HG03108 (cell line): ENCODE measurements around the gene KCTD21.
"Not testable (repeated sequence)": the region's sequence is repeated elsewhere in the genome, so short reads cannot be mapped to it uniquely, and the experiment has no call there.

Experiments used
- ATAC-seq: cut with Tn5 transposase; IDR thresholded peaks from one replicate; pipeline ENCODE4 v1.9.1; 2021; ENCODE audit warnings: moderate library complexity; ENCODE audit not compliant: unreplicated experiment

KCTD21 gene

GRCh38 chr11:78179459-78180071 is 8.9 kb downstream of the KCTD21 start:
- ATAC-seq: no peak

DNA sequence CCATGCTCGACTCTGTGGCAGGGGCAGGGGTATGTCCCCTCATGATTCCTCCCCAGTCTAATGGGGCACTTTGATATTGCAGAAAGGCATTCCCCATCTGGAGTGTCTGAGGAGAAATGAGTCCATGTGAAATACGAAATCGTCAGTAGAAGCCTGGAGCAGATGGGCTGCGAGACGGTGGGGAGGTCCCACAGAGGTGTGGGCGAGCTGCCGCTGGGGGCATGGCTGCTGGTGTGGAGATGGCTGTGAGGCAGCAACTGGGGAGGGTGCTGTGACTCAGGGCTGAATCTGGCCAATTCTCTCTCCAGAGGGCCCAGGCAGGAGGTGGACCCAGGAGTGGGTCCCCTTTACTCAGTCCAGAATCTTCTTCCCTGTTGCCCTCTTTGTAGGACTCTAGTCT is 11.2 kb downstream of the KCTD21 start:
- ATAC-seq: no peak

DNA sequence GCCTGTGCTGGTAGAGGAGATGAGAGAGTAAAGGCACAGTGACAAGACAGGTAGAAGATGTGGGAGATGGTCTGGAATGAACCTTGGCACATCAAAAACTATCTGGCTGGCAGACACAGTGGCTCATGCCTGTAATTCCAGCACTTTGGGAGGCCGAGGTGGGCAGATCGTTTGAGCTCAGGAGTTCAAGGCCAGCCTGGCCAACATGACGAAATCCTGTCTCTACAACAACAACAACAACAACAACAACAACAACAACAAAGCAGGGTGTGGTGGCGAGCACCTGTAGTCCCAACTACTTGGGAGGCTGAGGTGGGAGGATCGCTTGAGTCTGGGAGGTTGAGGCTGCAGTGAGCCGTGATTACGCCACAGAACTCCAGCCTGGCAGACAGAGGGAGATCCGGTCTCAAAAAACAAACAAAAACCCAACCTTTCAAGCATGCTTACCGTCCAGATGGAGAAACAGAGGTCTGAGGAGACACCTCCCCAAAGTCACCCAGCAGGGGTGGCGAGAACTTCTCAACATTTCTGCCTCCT is 11.8 kb downstream of the KCTD21 start:
- no peak for ATAC-seq

- ATAC-seq: not testable (repeated sequence)
These were observed 12.6 kb downstream of the KCTD21 start for GRCh38 chr11:78175862-78176261.

DNA sequence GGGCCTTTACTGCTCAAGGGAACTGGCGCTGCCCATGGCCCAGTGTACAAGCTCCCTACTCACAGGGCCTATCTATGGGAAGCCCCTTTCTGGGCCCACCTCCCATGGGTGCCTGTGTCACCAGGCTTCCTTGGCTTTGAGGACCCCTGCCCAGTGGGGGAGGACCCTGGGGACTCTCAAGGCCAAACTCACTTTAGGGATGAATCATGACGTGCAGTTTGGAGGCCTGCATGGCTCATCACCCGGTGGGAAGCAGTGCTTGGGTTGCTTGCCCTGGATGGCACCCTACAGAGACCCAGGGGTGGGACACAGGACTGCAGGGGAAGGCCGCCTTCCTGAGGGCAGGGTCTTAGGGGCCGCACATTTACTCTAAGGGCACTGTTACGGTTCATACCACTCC is 16.5 kb downstream of the KCTD21 start:
- ATAC-seq: no peak

GRCh38 chr11:78170874-78171549 is 17.4 kb downstream of the KCTD21 start:
- ATAC-seq: no peak

GRCh38 chr11:78170413-78170812 is 18.0 kb downstream of the KCTD21 start:
- ATAC-seq: no peak

GRCh38 chr11:78168539-78169477 is 19.6 kb downstream of the KCTD21 start:
- no peak for ATAC-seq

GRCh38 chr11:78166855-78167469 is 21.5 kb downstream of the KCTD21 start:
- no peak for ATAC-seq

GRCh38 chr11:78164471-78164870 is 24.0 kb downstream of the KCTD21 start:
- no peak for ATAC-seq

GRCh38 chr11:78163828-78164227 is 24.6 kb downstream of the KCTD21 start:
- ATAC-seq: no peak

DNA sequence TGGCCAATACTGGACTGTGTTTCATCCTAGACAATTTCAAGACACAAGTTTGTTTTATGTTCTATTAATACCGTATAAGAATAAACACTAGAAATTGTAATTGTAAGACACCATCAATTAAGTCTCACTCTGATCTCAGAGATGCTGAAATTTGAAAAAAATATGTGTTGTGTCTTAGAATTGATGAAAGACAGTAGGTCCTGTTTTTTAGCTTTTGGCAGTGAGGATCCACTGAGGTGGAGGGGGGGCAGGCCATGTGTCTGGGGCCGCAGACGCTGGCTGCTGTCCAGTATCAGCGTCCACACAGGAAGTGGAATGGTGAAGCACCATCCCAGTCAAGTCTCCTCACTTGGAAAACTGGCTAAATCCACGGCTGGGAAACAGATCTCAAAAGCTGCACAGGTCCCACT is 26.5 kb downstream of the KCTD21 start:
- no peak for ATAC-seq

GRCh38 chr11:78161346-78161745 is 27.1 kb downstream of the KCTD21 start:
- ATAC-seq: no peak

DNA sequence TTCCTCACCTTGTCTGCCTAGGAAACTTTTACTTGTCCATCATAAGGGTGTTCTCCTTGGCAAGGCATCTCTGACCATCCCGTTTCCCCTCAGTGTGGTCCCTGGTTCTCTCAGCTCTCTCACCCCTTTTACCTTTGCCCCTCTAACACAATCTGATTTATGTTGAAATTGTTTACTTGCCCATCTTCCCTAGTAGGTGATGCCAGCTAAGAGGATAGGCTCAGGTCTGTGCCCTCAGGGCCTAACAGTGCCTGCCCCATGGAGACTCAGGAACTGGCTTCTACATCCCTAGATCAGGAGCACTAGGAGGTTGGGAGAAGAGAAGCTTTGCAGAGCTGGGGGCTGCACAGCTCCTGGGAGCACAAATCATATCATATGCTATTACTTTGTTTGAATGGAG is 27.9 kb downstream of the KCTD21 start:
- no peak for ATAC-seq

GRCh38 chr11:78158987-78159652 is 29.3 kb downstream of the KCTD21 start:
- no peak for ATAC-seq

- no peak for ATAC-seq
These were observed 32.1 kb downstream of the KCTD21 start for GRCh38 chr11:78156127-78156844.

DNA sequence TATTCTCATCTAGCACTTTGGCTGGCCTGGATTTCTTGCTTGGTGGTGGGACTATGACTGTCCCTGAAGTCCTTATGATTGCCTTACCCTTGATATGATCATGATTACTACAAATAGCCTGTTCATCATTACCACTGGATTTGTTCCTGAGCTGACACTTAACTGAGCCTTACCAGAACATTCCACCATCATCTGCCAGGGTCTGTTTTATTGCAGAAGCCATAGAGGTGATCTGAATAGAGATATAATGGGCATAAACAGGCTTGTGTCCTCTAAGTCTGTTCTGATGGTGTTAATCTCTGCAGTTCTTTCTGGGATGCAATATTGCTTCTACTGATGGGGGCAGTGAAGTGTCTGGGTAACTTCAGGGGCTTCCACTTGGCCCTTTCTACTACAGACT is 36.6 kb downstream of the KCTD21 start:
- ATAC-seq: no peak

DNA sequence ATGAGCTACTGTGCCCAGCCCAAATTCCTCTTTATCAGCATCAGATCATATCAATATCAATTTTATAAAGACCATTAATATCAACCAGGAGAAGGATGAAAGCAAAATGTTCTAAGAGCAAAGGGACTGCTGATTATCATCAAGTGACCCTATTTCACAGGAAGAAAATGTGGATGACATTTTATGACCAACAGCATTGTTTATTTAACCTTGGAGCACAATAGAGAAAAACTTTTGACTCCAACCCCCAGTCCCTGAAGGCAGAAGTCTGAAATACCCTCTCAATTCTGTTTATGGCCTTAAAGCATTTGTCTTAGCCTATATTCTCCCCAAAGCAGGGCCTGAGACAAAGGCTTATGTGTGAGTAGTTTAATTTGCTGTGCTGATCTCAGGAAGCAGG is 37.7 kb downstream of the KCTD21 start:
- no peak for ATAC-seq

DNA sequence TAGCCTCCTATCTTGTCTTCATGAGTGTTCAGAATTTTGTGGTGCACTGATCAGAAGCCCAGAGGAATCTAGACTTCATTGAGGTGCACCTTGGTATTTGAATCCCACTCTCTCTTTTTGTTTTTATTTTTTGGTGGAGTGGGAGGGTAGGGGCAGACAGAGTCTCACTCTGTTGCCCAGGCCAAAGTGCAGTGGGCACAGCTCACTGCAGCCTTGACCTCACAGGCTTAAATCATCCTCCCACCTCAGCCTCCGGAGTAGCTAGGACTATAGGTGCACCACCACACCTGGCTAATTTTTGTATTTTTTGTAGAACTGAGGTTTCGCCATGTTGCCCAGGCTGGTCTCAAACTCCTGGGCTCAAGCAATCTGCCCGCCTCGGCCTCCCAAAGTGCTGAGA is 38.1 kb downstream of the KCTD21 start:
- no peak for ATAC-seq

GRCh38 chr11:78149646-78150045 is 38.8 kb downstream of the KCTD21 start:
- ATAC-seq: no peak
